ENCODE measurements around the gene MAN1A1.
"Not testable (repeated sequence)": the region's sequence is repeated elsewhere in the genome, so short reads cannot be mapped to it uniquely, and the experiment has no call there.

GRCh38 chr6:119169355-119169754 is 180.2 kb downstream of the MAN1A1 start:
- not testable (repeated sequence) for TF ChIP-seq CTCF, POLR2A (IDR thresholded peaks at IDR 0.05)

Data from esophagus squamous epithelium (tissue), 4 donors.